ENCODE measurements around the gene ST6GALNAC5.

The ST6GALNAC5 gene

DNA sequence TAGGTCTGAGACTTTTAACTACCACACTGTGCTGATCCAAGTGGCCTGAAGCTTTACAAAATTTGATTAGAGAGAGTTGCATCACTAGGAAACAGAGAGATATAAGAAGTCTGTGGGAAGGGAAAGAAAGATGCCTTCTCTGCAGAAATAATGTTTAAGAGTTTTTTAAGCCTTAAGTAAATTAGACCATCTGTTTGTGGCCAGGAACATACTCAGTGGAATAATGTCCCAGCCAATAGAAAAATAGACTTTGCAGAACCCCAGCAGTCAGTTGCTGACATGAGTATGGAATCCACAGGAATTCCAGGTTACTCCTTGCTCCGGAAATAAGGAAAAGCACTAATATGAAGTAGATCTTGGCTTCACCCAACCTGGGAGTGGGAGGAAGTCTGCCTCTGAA, 144.8 kb downstream of the ST6GALNAC5 start:
- H3K27ac ChIP-seq (ENCODE audit: low read length): no peak overlapping the region
- no peaks in the 10 kb centered on the region for H3K27me3 ChIP-seq (ENCODE audit: control insufficient read depth in 1 of 2, insufficient read depth in 2 of 2, low read length in 2 of 2)
- H3K9ac ChIP-seq (ENCODE audit: low read length in 2 of 2): no peak overlapping the region
- H3K4me3 ChIP-seq (ENCODE audit: low read length in 2 of 2): no peak overlapping the region
- no peaks in the 10 kb centered on the region for H3K36me3 ChIP-seq (ENCODE audit: control insufficient read depth in 2 of 2, insufficient read depth in 2 of 2, low read length in 2 of 2)
- H3K9me3 ChIP-seq (ENCODE audit: control insufficient read depth in 2 of 2, low read length in 2 of 2): no peaks in the 10 kb centered on the region
- no peaks in the 10 kb centered on the region for H3K4me1 ChIP-seq (ENCODE audit: control insufficient read depth, insufficient read depth, low read length)

- no peaks in the 10 kb centered on the region for H3K36me3 ChIP-seq (ENCODE audit: control insufficient read depth in 2 of 2, insufficient read depth in 2 of 2, low read length in 2 of 2)
- H3K4me3 ChIP-seq (ENCODE audit: low read length in 2 of 2): no peak overlapping the region
- no peaks in the 10 kb centered on the region for H3K9me3 ChIP-seq (ENCODE audit: control insufficient read depth in 2 of 2, low read length in 2 of 2)
- no peaks in the 10 kb centered on the region for H3K27me3 ChIP-seq (ENCODE audit: control insufficient read depth in 1 of 2, insufficient read depth in 2 of 2, low read length in 2 of 2)
- H3K27ac ChIP-seq (ENCODE audit: low read length): no peak overlapping the region
- H3K9ac ChIP-seq (ENCODE audit: low read length in 2 of 2): no peak overlapping the region
- peaks cover 2% of the 10 kb centered on the region for H3K4me1 ChIP-seq (ENCODE audit: control insufficient read depth, insufficient read depth, low read length)
Measured at GRCh38 chr1:77014073-77014788, 147.0 kb downstream of the ST6GALNAC5 start.

DNA sequence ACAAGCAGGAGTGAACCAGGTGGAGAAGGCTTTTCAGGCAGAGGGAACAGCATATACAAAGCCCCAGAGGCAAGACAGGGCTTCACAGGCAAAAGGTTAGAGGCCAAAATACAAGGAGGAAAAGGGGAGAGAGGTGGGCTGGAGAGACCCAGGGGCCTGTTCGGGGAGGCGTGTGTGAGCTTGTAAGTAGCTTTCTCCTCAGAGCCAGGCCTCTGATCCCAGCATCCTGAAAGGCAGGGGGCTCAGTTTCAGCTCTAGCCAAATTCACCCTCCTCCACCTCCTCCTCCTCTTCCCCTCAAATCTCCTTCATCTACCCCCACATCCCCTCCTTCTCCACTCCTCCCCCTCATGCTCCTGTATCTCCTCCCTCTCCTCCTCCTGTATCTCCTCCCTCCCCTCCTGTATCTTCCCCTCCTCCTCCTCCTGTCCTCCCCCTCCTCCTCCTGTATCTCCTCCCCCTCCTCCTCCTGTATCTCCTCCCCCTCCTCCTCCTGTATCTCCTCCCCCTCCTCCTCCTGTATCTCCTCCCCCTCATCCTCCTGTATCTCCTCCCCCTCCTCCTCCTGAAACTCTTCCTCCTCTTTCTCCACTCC, 148.6 kb downstream of the ST6GALNAC5 start:
- Histone ChIP-seq H3K9me3 (ENCODE audit: control insufficient read depth in 2 of 2, low read length in 2 of 2) (no peaks in the 10 kb centered on the region), H3K4me3 (ENCODE audit: low read length in 2 of 2) (no peak overlapping the region), H3K36me3 (ENCODE audit: control insufficient read depth in 2 of 2, insufficient read depth in 2 of 2, low read length in 2 of 2) (no peaks in the 10 kb centered on the region), H3K27me3 (ENCODE audit: control insufficient read depth in 1 of 2, insufficient read depth in 2 of 2, low read length in 2 of 2) (no peaks in the 10 kb centered on the region), H3K4me1 (ENCODE audit: control insufficient read depth, insufficient read depth, low read length) (peaks cover 2% of the 10 kb centered on the region), H3K27ac (ENCODE audit: low read length) (no peak overlapping the region), H3K9ac (ENCODE audit: low read length in 2 of 2) (no peak overlapping the region)

DNA sequence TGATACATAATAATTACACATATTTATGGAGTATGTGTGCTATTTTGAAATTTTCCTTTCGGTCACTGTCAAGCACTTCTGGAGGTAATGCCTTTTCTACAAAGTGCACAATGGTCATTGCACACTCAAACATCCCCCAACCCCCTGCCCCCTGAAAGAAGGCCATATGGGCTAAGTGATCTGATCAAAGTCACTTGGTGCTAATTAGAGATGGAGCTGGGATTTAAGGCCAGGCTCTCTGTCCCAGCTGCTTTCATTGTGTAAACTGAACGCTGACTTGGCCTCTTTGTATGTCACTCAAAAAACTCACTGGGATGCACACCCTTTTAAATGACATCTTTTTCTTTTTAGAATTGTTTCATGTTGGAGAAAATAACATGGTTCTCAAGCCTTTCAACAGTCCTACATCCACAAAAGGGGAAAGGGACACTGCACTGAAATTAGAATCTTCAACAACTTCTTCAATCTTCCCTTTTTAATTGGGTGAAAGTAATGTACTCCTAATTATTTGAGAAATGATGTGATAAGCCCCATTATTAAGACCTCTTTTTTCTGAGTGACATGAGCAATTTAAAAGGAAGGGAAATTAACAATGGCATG, 149.2 kb downstream of the ST6GALNAC5 start:
- no peak overlapping the region for H3K9ac ChIP-seq (ENCODE audit: low read length in 2 of 2)
- no peaks in the 10 kb centered on the region for H3K27me3 ChIP-seq (ENCODE audit: control insufficient read depth in 1 of 2, insufficient read depth in 2 of 2, low read length in 2 of 2)
- no peak overlapping the region for H3K27ac ChIP-seq (ENCODE audit: low read length)
- H3K9me3 ChIP-seq (ENCODE audit: control insufficient read depth in 2 of 2, low read length in 2 of 2): no peaks in the 10 kb centered on the region
- H3K36me3 ChIP-seq (ENCODE audit: control insufficient read depth in 2 of 2, insufficient read depth in 2 of 2, low read length in 2 of 2): no peaks in the 10 kb centered on the region
- peaks cover 2% of the 10 kb centered on the region for H3K4me1 ChIP-seq (ENCODE audit: control insufficient read depth, insufficient read depth, low read length)
- no peak overlapping the region for H3K4me3 ChIP-seq (ENCODE audit: low read length in 2 of 2)

DNA sequence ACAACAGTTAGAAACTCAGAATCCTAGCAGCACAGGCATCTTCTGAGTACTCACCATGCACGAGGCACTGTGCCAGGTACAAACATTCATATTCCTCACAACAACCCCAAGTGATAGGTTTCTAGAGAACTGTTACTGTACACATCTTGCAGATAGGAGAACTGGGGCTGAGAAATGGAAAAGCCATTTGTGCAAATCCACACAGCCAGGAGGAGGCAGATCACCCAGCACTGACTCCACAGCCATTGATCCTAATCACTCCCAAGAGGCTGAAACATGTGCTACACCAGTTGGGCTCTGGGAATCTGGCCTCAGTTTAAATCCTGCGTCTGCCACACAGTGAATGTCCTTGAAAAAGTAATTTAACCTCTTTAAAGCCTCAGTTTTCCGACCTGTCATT, 151.0 kb downstream of the ST6GALNAC5 start:
- Histone ChIP-seq H3K36me3 (ENCODE audit: control insufficient read depth in 2 of 2, insufficient read depth in 2 of 2, low read length in 2 of 2) (no peaks in the 10 kb centered on the region), H3K4me1 (ENCODE audit: control insufficient read depth, insufficient read depth, low read length) (peaks cover 2% of the 10 kb centered on the region), H3K9me3 (ENCODE audit: control insufficient read depth in 2 of 2, low read length in 2 of 2) (no peaks in the 10 kb centered on the region), H3K4me3 (ENCODE audit: low read length in 2 of 2) (no peak overlapping the region), H3K27ac (ENCODE audit: low read length) (no peak overlapping the region), H3K27me3 (ENCODE audit: control insufficient read depth in 1 of 2, insufficient read depth in 2 of 2, low read length in 2 of 2) (no peaks in the 10 kb centered on the region), H3K9ac (ENCODE audit: low read length in 2 of 2) (no peak overlapping the region)

DNA sequence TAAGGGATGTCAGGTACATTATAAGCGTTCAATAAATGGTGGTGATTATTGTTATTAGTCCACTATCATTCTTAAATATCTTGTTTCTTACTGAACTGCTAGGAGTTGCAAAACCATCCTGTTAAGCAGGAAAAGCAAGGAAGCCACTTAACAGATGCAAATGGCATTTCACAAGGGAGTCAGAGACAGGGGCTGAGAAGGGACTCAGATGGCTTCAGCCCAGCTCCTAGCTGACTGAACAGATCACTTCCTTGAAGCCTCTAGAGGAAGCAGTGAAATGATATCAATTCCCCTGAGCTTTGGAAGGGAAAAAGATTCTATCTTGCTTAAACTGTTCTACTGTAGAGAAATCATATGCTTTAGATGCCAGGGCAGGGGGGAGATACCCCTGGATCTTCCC, 151.5 kb downstream of the ST6GALNAC5 start:
- H3K36me3 ChIP-seq (ENCODE audit: control insufficient read depth in 2 of 2, insufficient read depth in 2 of 2, low read length in 2 of 2): no peaks in the 10 kb centered on the region
- no peaks in the 10 kb centered on the region for H3K9me3 ChIP-seq (ENCODE audit: control insufficient read depth in 2 of 2, low read length in 2 of 2)
- no peak overlapping the region for H3K4me3 ChIP-seq (ENCODE audit: low read length in 2 of 2)
- no peak overlapping the region for H3K27ac ChIP-seq (ENCODE audit: low read length)
- no peaks in the 10 kb centered on the region for H3K27me3 ChIP-seq (ENCODE audit: control insufficient read depth in 1 of 2, insufficient read depth in 2 of 2, low read length in 2 of 2)
- no peak overlapping the region for H3K9ac ChIP-seq (ENCODE audit: low read length in 2 of 2)
- H3K4me1 ChIP-seq (ENCODE audit: control insufficient read depth, insufficient read depth, low read length): peaks cover 2% of the 10 kb centered on the region

DNA sequence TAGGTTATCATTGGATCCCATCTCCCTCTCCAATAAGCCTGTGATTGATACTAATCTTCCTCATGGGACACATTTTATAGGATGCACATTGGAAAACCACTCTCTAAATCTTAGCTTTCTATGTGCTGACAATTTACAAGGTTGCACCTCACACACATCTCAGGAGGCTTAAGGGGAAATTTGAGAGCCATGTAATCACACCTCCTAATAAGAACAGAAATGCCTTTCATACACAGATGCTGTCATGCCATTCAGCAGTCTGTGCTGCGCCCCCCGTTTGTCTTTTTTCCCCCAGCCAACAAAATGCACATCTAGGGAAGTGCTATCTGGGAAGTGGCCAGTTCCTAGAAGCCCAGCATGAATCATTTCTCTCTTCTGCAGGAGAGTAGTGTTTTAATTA, 154.5 kb downstream of the ST6GALNAC5 start:
- no peaks in the 10 kb centered on the region for H3K9me3 ChIP-seq (ENCODE audit: control insufficient read depth in 2 of 2, low read length in 2 of 2)
- no peak overlapping the region for H3K4me3 ChIP-seq (ENCODE audit: low read length in 2 of 2)
- H3K27ac ChIP-seq (ENCODE audit: low read length): no peak overlapping the region
- peaks cover 2% of the 10 kb centered on the region for H3K4me1 ChIP-seq (ENCODE audit: control insufficient read depth, insufficient read depth, low read length)
- H3K9ac ChIP-seq (ENCODE audit: low read length in 2 of 2): no peak overlapping the region
- no peaks in the 10 kb centered on the region for H3K27me3 ChIP-seq (ENCODE audit: control insufficient read depth in 1 of 2, insufficient read depth in 2 of 2, low read length in 2 of 2)
- no peaks in the 10 kb centered on the region for H3K36me3 ChIP-seq (ENCODE audit: control insufficient read depth in 2 of 2, insufficient read depth in 2 of 2, low read length in 2 of 2)

- Histone ChIP-seq H3K27ac (ENCODE audit: low read length) (no peak overlapping the region), H3K4me1 (ENCODE audit: control insufficient read depth, insufficient read depth, low read length) (no peaks in the 10 kb centered on the region), H3K27me3 (ENCODE audit: control insufficient read depth in 1 of 2, insufficient read depth in 2 of 2, low read length in 2 of 2) (no peaks in the 10 kb centered on the region), H3K4me3 (ENCODE audit: low read length in 2 of 2) (no peak overlapping the region), H3K36me3 (ENCODE audit: control insufficient read depth in 2 of 2, insufficient read depth in 2 of 2, low read length in 2 of 2) (no peaks in the 10 kb centered on the region), H3K9me3 (ENCODE audit: control insufficient read depth in 2 of 2, low read length in 2 of 2) (no peaks in the 10 kb centered on the region), H3K9ac (ENCODE audit: low read length in 2 of 2) (no peak overlapping the region)
Measured at GRCh38 chr1:77024500-77024899, 157.2 kb downstream of the ST6GALNAC5 start.

DNA sequence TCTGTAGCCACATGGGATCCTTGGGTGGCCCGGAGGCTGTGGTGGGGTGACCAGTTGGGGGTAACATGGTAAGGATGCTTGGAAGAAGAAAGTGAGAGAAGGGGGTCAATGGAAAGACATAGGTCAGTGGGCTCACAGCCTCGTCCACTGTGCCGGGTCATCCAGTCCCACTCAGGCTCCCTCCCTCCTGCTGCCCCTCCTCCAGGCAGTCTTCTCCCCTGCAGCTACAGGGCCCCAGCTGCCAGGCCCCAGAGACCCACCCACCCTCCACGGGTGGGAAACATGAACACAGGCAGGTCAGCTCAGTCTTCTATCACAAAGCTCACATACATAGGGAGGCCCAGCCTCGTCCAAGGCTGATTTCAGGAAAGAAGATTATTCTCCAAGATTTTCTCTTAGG, 158.3 kb downstream of the ST6GALNAC5 start:
- H3K4me3 ChIP-seq (ENCODE audit: low read length in 2 of 2): no peak overlapping the region
- no peaks in the 10 kb centered on the region for H3K4me1 ChIP-seq (ENCODE audit: control insufficient read depth, insufficient read depth, low read length)
- no peak overlapping the region for H3K27ac ChIP-seq (ENCODE audit: low read length)
- no peaks in the 10 kb centered on the region for H3K9me3 ChIP-seq (ENCODE audit: control insufficient read depth in 2 of 2, low read length in 2 of 2)
- no peaks in the 10 kb centered on the region for H3K27me3 ChIP-seq (ENCODE audit: control insufficient read depth in 1 of 2, insufficient read depth in 2 of 2, low read length in 2 of 2)
- no peaks in the 10 kb centered on the region for H3K36me3 ChIP-seq (ENCODE audit: control insufficient read depth in 2 of 2, insufficient read depth in 2 of 2, low read length in 2 of 2)
- H3K9ac ChIP-seq (ENCODE audit: low read length in 2 of 2): no peak overlapping the region

DNA sequence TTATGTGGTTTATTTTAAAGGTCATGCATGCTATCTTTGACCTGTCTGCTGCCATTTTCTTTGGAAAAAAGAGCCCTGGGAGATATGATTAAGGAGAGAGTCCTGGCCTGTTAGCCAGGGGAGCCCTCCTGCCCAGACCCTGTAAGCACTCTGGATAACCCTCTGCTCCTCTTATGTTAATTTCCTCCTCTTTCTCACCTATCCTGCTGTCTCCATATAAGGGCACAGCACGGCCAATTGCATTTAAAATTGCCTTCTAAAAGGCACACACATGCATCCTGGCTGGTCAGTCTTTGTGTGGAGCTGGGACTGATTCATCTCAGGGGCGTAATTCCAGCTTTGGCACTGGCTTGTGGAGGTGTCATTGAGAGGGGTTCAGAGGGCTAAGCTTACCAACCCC, 158.9 kb downstream of the ST6GALNAC5 start:
- no peak overlapping the region for H3K27ac ChIP-seq (ENCODE audit: low read length)
- peaks cover 5% of the 10 kb centered on the region for H3K4me1 ChIP-seq (ENCODE audit: control insufficient read depth, insufficient read depth, low read length)
- H3K9ac ChIP-seq (ENCODE audit: low read length in 2 of 2): no peak overlapping the region
- H3K27me3 ChIP-seq (ENCODE audit: control insufficient read depth in 1 of 2, insufficient read depth in 2 of 2, low read length in 2 of 2): no peaks in the 10 kb centered on the region
- H3K9me3 ChIP-seq (ENCODE audit: control insufficient read depth in 2 of 2, low read length in 2 of 2): no peaks in the 10 kb centered on the region
- H3K36me3 ChIP-seq (ENCODE audit: control insufficient read depth in 2 of 2, insufficient read depth in 2 of 2, low read length in 2 of 2): no peaks in the 10 kb centered on the region
- no peak overlapping the region for H3K4me3 ChIP-seq (ENCODE audit: low read length in 2 of 2)

- Histone ChIP-seq H3K9ac (ENCODE audit: low read length in 2 of 2) (no peak overlapping the region), H3K27ac (ENCODE audit: low read length) (no peak overlapping the region), H3K4me3 (ENCODE audit: low read length in 2 of 2) (no peak overlapping the region), H3K9me3 (ENCODE audit: control insufficient read depth in 2 of 2, low read length in 2 of 2) (no peaks in the 10 kb centered on the region), H3K4me1 (ENCODE audit: control insufficient read depth, insufficient read depth, low read length) (peaks cover 5% of the 10 kb centered on the region), H3K36me3 (ENCODE audit: control insufficient read depth in 2 of 2, insufficient read depth in 2 of 2, low read length in 2 of 2) (no peaks in the 10 kb centered on the region), H3K27me3 (ENCODE audit: control insufficient read depth in 1 of 2, insufficient read depth in 2 of 2, low read length in 2 of 2) (no peaks in the 10 kb centered on the region)
Measured at GRCh38 chr1:77026640-77027039, 159.4 kb downstream of the ST6GALNAC5 start.
